Neural progenitor cell (in vitro differentiated cells): ENCODE measurements around the gene TRPC4.

Experiments
- EZH2 ChIP-seq: fragments of 200-600 bp; sonication (generic); IDR thresholded peaks from 2 replicates; pipeline ENCODE4 v1.6.1; 2017; ENCODE audit warnings: antibody characterized with exemption, mild to moderate bottlenecking, moderate library complexity
- TF ChIP-seq, protein P1 (sequence below): fragments of 200-600 bp; sonication (generic); IDR thresholded peaks from 2 replicates; pipeline ENCODE4 v1.5.1; 2017; ENCODE audit warnings: antibody characterized with exemption, mild to moderate bottlenecking

DNA sequence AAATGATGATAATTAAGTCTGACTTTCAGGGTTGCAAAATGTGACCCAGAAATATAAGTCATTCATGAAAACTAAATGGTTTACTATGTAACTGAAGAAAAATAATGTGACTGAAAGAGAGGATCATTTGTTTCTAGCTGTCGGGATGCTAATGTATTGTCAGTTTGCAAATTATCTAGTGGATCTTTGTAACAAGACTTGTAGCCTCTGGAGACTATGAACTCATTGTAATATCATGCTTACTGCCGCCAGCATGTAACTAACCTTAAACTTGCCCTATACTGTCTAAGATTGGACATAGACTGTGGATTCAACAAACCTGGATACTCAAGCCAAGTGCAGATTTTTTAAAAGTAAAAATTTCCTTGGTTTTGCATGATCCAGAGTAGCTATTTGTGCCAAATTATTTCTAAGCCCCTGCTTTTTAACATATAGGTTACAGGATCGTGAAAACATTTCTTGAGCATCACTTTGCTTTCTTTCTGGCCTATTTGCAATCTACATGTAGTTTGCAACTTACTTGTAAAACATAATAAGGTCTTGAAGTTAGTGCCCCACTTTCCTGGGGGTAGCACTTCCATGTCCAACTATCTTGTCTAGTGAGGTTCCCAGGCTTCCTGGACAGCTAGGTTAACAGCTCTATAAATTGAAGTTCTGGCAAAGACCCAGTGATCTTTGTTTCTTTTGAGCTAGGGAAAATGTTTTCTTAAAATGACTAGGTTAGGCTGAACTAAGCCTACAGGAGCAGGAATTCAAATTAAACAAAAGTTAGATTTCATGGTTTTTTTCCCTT is 267.7 kb downstream of the TRPC4 start:
- TF ChIP-seq, protein P1, sequence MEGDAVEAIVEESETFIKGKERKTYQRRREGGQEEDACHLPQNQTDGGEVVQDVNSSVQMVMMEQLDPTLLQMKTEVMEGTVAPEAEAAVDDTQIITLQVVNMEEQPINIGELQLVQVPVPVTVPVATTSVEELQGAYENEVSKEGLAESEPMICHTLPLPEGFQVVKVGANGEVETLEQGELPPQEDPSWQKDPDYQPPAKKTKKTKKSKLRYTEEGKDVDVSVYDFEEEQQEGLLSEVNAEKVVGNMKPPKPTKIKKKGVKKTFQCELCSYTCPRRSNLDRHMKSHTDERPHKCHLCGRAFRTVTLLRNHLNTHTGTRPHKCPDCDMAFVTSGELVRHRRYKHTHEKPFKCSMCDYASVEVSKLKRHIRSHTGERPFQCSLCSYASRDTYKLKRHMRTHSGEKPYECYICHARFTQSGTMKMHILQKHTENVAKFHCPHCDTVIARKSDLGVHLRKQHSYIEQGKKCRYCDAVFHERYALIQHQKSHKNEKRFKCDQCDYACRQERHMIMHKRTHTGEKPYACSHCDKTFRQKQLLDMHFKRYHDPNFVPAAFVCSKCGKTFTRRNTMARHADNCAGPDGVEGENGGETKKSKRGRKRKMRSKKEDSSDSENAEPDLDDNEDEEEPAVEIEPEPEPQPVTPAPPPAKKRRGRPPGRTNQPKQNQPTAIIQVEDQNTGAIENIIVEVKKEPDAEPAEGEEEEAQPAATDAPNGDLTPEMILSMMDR = no peak
- no peak for TF ChIP-seq EZH2
